ENCODE results near the gene RAP1A.

Gene RAP1A

GRCh38 chr1:111719674-111720132 lies 100.1 kb downstream of the RAP1A start:
- DNase-seq (ENCODE audit: low read depth) = no peak

GRCh38 chr1:111720274-111720976 lies 100.8 kb downstream of the RAP1A start:
- no peak for DNase-seq (ENCODE audit: low read depth)

- DNase-seq (ENCODE audit: low read depth) = no peak
Measured at GRCh38 chr1:111720977-111721786, 101.6 kb downstream of the RAP1A start.

GRCh38 chr1:111723091-111723806 lies 103.7 kb downstream of the RAP1A start:
- DNase-seq (ENCODE audit: low read depth) = no peak

- DNase-seq (ENCODE audit: low read depth) = no peak
Measured at GRCh38 chr1:111723871-111724270, 104.3 kb downstream of the RAP1A start.

GRCh38 chr1:111725192-111725591 lies 105.6 kb downstream of the RAP1A start:
- DNase-seq (ENCODE audit: low read depth) = no peak

- no peak for DNase-seq (ENCODE audit: low read depth)
Measured at GRCh38 chr1:111727056-111727455, 107.5 kb downstream of the RAP1A start.

GRCh38 chr1:111729271-111729921 lies 109.8 kb downstream of the RAP1A start:
- no peak for DNase-seq (ENCODE audit: low read depth)

GRCh38 chr1:111729946-111730681 lies 110.5 kb downstream of the RAP1A start:
- peak; percentile 40 for DNase-seq (ENCODE audit: low read depth)

GRCh38 chr1:111730706-111731105 lies 111.1 kb downstream of the RAP1A start:
- DNase-seq (ENCODE audit: low read depth) = no peak

- DNase-seq (ENCODE audit: low read depth) = no peak
Measured at GRCh38 chr1:111731956-111732355, 112.4 kb downstream of the RAP1A start.

- DNase-seq (ENCODE audit: low read depth) = no peak
Measured at GRCh38 chr1:111732718-111733117, 113.1 kb downstream of the RAP1A start.

GRCh38 chr1:111733183-111733991 lies 113.8 kb downstream of the RAP1A start:
- peak; percentile 80 for DNase-seq (ENCODE audit: low read depth)

GRCh38 chr1:111733992-111734341 lies 114.4 kb downstream of the RAP1A start:
- no peak for DNase-seq (ENCODE audit: low read depth)

- DNase-seq (ENCODE audit: low read depth) = no peak
Measured at GRCh38 chr1:111734426-111734825, 114.8 kb downstream of the RAP1A start.

GRCh38 chr1:111734856-111735255 lies 115.3 kb downstream of the RAP1A start:
- no peak for DNase-seq (ENCODE audit: low read depth)

- no peak for DNase-seq (ENCODE audit: low read depth)
Measured at GRCh38 chr1:111735321-111735720, 115.7 kb downstream of the RAP1A start.

GRCh38 chr1:111735858-111736544 lies 116.4 kb downstream of the RAP1A start:
- DNase-seq (ENCODE audit: low read depth) = no peak

- DNase-seq (ENCODE audit: low read depth) = no peak
Measured at GRCh38 chr1:111736548-111737215, 117.1 kb downstream of the RAP1A start.

Data from amniotic epithelial cell (primary cell).